WI38 (cell line): ENCODE measurements around the gene RCOR1.

Experiments used
- H3K4me3 ChIP-seq: 2 replicates; pipeline ENCODE4 v1.5.1; 2011; ENCODE audit warnings: low read depth, mild to moderate bottlenecking, control low read depth, low read length
- CTCF ChIP-seq: IDR thresholded peaks from 2 replicates; pipeline ENCODE4 v1.5.1; 2012; ENCODE audit warnings: low read depth, mild to moderate bottlenecking, control low read depth, low read length

The RCOR1 gene

GRCh38 chr14:102729825-102730224, 137.4 kb downstream of the RCOR1 start:
- no peak for TF ChIP-seq CTCF
- H3K4me3 ChIP-seq = no peak overlapping the region

- H3K4me3 ChIP-seq = no peak overlapping the region
- TF ChIP-seq CTCF = no peak
These were observed 138.8 kb downstream of the RCOR1 start for GRCh38 chr14:102731101-102731870.

GRCh38 chr14:102731871-102732800, 139.7 kb downstream of the RCOR1 start:
- no peak for TF ChIP-seq CTCF
- H3K4me3 ChIP-seq = no peak overlapping the region

GRCh38 chr14:102732924-102733323, 140.5 kb downstream of the RCOR1 start:
- H3K4me3 ChIP-seq = no peak overlapping the region
- TF ChIP-seq CTCF = no peak

- no peak for TF ChIP-seq CTCF
- H3K4me3 ChIP-seq = no peak overlapping the region
These were observed 140.9 kb downstream of the RCOR1 start for GRCh38 chr14:102733326-102733725.

- no peak for TF ChIP-seq CTCF
- H3K4me3 ChIP-seq = no peak overlapping the region
These were observed 142.0 kb downstream of the RCOR1 start for GRCh38 chr14:102734436-102734835.

GRCh38 chr14:102736956-102737355, 144.5 kb downstream of the RCOR1 start:
- no peak overlapping the region for H3K4me3 ChIP-seq
- TF ChIP-seq CTCF = no peak
